CD4-positive, CD25-positive, alpha-beta regulatory T cell (primary cell): ENCODE data around the gene PSMA7. TPM values are rescaled to one million over a fixed set of nuclear protein-coding genes. Genes with fewer than 3 reads are reported as not detected.

ENCODE experiments used
- ATAC-seq, 2 donors: fragments of 150-1000 bp; cut with Tn5 transposase; one replicate each; pipeline ENCODE4 v1.10.0; 2021; ENCODE audit warnings: low read depth in 2 of 2, moderate number of reproducible peaks in 2 of 2, moderate library complexity in 1 of 2
- DNase-seq, 3 donors: peaks; one replicate each; pipeline versions ENCODE4 v3.0.0 to v3.0.0-alpha.2; 2012 to 2022; ENCODE audit warnings: mixed read lengths in 1 of 3
- H3K27ac ChIP-seq: one replicate; pipeline ENCODE4 v1.7.0; 2013; ENCODE audit warnings: mild to moderate bottlenecking, low read length; ENCODE audit not compliant: insufficient read depth, poor library complexity, severe bottlenecking
- H3K27me3 ChIP-seq: one replicate; pipeline ENCODE4 v1.7.0; 2013; ENCODE audit warnings: low read length; ENCODE audit not compliant: control insufficient read depth, insufficient read depth
- H3K36me3 ChIP-seq: one replicate; pipeline ENCODE4 v1.7.0; 2013; ENCODE audit warnings: mild to moderate bottlenecking, low read length, moderate library complexity; ENCODE audit not compliant: control insufficient read depth, insufficient read depth
- H3K4me1 ChIP-seq: 2 replicates; pipeline ENCODE4 v1.7.0; 2013; ENCODE audit warnings: mild to moderate bottlenecking, low read length; ENCODE audit not compliant: insufficient read depth, control insufficient read depth, poor library complexity, severe bottlenecking
- H3K4me3 ChIP-seq: one replicate; pipeline ENCODE4 v1.7.0; 2013; ENCODE audit warnings: low read depth, mild to moderate bottlenecking, low read length, moderate library complexity
- H3K9me3 ChIP-seq, 2 experiments: 1 replicate in 1 of 2; 2 replicates in 1 of 2; pipeline ENCODE4 v1.7.0; 2013; ENCODE audit warnings: low read length in 2 of 2, mild to moderate bottlenecking in 1 of 2, moderate library complexity in 1 of 2; ENCODE audit not compliant: control insufficient read depth in 2 of 2
- H3K27ac Mint-ChIP-seq, 3 donors: one replicate each; pipeline ENCODE4 v1.8.0; 2020 to 2022; ENCODE audit warnings: mild to moderate bottlenecking in 3 of 3, mixed read lengths in 3 of 3, moderate library complexity in 2 of 3
- H3K27me3 Mint-ChIP-seq: one replicate; pipeline ENCODE4 v1.8.0; 2022; ENCODE audit warnings: mild to moderate bottlenecking, mixed read lengths
- H3K36me3 Mint-ChIP-seq: one replicate; pipeline ENCODE4 v1.8.0; 2020; ENCODE audit warnings: mixed read lengths
- H3K4me1 Mint-ChIP-seq, 4 donors: one replicate each; pipeline ENCODE4 v1.8.0; 2020 to 2022; ENCODE audit warnings: mixed read lengths in 4 of 4, mild to moderate bottlenecking in 1 of 4
- H3K4me3 Mint-ChIP-seq, 4 donors: one replicate each; pipeline ENCODE4 v1.8.0; 2020 to 2022; ENCODE audit warnings: mild to moderate bottlenecking in 4 of 4, mixed read lengths in 4 of 4, moderate library complexity in 3 of 4
- H3K9me3 Mint-ChIP-seq, 7 donors: one replicate each; pipeline ENCODE4 v1.8.0; 2020 to 2022; ENCODE audit warnings: mixed read lengths in 7 of 7, mild to moderate bottlenecking in 3 of 7, moderate library complexity in 2 of 7
- polyA plus RNA-seq, 4 donors: library from polyadenylated mRNA; unstranded; fragments of 300-500 nt; fragmentation: Illumina TruSeq; gene quantifications; one replicate each; pipeline ENCODE4 v1.2.3, GENCODE V29; 2021
- total RNA-seq: library from RNA; stranded (reverse); gene quantifications from one replicate; pipeline ENCODE4 v1.2.3, GENCODE V29; 2022

PSMA7 gene
- total and polyA plus RNA-seq, 5 donors from 2014 or later: 172 to 670 (median 553) TPM

DNA sequence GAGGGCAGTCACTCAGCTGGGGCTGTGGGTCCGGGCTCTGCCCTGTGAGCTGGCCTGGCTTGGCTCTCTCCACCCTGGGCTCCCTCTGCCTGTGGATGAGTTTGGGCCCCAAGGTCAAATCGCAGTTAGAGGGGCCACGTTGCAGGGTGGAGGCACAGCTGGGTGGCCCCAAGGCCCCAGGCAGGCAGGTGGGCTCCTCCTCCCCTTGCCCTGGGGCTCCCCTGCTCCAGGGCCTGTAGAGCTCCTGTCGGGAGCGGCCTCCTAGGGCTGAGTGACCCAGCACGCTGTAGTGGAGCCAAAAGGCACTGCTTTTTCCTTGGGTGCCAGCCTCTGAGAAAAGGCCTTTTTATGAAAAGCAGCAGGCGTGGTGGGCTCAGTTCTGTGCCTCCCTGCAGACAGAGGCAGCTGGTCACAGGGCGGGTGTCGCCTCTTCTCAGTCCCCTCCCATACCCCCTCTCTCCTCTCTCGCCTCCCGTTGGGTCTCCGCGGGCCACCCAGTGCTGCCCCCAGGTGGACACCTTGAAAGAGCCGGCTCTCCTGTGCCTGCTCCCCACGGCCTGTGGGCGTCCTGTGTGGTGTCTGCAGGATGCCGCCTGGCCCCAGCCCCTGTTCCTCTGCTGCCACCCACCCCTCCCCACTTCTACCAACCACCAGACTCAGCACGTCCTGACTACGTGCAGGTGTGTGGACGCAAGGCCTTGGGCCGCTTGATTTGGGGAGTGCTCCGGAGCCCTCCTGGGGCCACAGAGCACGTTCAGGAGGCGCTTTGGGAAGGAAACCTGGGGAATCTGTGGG is 13.6 kb upstream of the PSMA7 start:
- H3K4me1 Mint-ChIP-seq: peaks cover 0 to 31% (median 8%) of the 10 kb centered on the region in 4 donors
- H3K27me3 Mint-ChIP-seq: no peaks in the 10 kb centered on the region
- Histone ChIP-seq H3K27me3 (no peaks in the 10 kb centered on the region), H3K4me3 (no peak overlapping the region), H3K4me1 (peaks cover 8% of the 10 kb centered on the region), H3K9me3 (no peaks in the 10 kb centered on the region), H3K36me3 (peaks cover 17% of the 10 kb centered on the region), H3K27ac (no peak overlapping the region)
- peak; percentile 84 for ATAC-seq
- peak; percentile 52 to 69 (median 68) for DNase-seq
- peak overlapping the region in 1 of 3 donors; percentile 55 for H3K27ac Mint-ChIP-seq
- peaks cover 0 to 3% (median 1%) of the 10 kb centered on the region in 7 donors for H3K9me3 Mint-ChIP-seq
- H3K4me3 Mint-ChIP-seq: no peak overlapping the region
- H3K36me3 Mint-ChIP-seq: peaks cover 34% of the 10 kb centered on the region

DNA sequence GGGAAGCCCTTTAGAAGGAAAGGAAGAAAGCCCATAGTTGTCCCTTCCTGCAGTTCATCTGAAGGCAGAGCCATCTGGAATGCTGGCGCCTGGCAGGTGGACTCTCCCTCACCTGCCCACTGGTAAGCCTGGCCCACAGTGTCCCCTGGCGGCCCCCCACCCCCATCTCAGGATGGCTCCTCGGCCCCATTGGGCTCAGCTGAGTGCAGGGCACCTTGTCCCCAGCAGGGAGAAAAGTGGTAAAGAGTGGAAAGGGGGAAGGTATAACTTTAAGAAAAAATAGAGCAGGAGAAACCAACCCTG is 13.0 kb upstream of the PSMA7 start:
- ATAC-seq: no peak
- H3K36me3 Mint-ChIP-seq: peaks cover 32% of the 10 kb centered on the region

DNA sequence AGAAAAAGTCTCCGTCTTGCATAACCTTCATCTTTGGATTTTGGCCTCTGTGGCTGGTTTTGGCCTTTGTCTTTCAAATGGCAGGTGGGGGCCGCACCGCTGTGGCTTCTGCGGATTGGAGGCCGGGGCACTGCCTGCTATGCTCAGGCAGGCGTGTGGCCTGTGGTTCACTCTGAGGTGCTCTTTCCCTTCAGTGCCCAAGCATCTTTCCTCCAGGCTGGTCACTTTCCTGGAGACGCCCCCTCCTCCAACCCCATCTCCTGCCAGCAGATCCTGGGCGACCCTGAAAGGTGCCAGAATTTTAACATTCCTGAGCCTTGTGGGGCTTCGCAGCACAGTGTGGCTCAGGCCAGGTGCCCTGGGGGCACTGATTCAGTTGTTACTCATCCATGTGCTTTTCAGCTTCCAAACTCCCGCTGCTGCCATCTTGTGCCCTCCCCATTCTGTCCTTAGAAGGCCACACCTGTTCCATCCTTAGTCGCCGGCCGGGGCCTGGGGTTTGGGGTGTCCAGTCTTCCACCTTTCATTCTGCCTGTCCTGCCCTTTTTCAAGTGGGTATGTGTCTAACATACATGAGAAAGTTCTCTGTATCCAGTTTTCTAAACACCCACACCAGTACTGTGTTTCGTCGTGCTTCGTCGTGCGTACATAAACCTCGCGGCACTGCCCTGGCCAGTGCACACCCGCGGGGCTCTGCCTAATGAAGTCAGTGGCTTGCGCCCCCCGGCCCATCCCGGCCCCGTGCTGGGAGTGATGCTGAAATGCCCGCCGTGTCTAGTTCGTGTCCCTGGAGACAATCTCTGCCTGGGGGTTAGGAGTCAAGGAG is 12.4 kb upstream of the PSMA7 start:
- H3K27ac ChIP-seq: no peak overlapping the region
- no peak overlapping the region for H3K4me3 Mint-ChIP-seq
- no peak for DNase-seq
- H3K27me3 Mint-ChIP-seq: no peaks in the 10 kb centered on the region
- H3K27me3 ChIP-seq: no peaks in the 10 kb centered on the region
- H3K9me3 ChIP-seq: no peaks in the 10 kb centered on the region
- H3K36me3 Mint-ChIP-seq: peaks cover 32% of the 10 kb centered on the region
- no peak overlapping the region for H3K27ac Mint-ChIP-seq
- no peak overlapping the region for H3K4me3 ChIP-seq
- H3K4me1 ChIP-seq: peaks cover 8% of the 10 kb centered on the region
- peaks cover 9% of the 10 kb centered on the region for H3K36me3 ChIP-seq
- no peak for ATAC-seq
- peaks cover 0 to 34% (median 8%) of the 10 kb centered on the region in 4 donors for H3K4me1 Mint-ChIP-seq
- H3K9me3 Mint-ChIP-seq: peaks cover 0 to 3% (median 1%) of the 10 kb centered on the region in 7 donors

More for the DNA sequence above, 13.0 kb upstream of the PSMA7 start:
- Histone ChIP-seq H3K36me3 (peaks cover 13% of the 10 kb centered on the region), H3K4me3 (no peak overlapping the region), H3K27ac (no peak overlapping the region), H3K9me3 (no peaks in the 10 kb centered on the region), H3K4me1 (peaks cover 8% of the 10 kb centered on the region), H3K27me3 (no peaks in the 10 kb centered on the region)
- Mint-ChIP-seq H3K27ac (no peak overlapping the region), H3K9me3 (peaks cover 0 to 3% (median 1%) of the 10 kb centered on the region in 7 donors), H3K27me3 (no peaks in the 10 kb centered on the region), H3K4me3 (no peak overlapping the region), H3K4me1 (peaks cover 0 to 32% (median 8%) of the 10 kb centered on the region in 4 donors)
- DNase-seq: no peak

DNA sequence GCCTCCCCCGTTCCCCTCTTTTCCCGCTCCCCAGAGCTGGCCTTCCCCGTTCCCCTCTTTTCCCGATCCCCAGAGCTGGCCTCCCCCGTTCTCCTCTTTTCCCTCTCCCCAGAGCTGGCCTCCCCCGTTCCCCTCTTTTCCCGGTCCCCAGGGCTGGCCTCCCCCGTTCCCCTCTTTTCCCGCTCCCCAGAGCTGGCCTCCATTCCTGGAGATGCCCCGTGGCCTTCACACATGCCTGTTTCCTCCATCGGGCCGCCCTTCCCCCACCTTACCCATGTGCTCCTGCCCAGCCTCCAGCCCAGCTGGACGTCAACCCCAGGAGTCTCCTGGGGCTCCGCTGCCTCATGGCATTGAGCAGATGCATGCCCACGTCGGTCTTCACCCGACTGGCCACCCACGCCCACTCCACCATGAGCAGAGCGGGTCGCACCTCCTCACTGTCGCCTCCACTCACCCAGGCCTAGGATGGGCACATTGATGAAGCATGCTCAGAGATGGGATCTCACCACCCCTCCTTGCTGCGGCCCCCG is 8.7 kb upstream of the PSMA7 start:
- ATAC-seq (no peak), DNase-seq (no peak)
- Histone ChIP-seq H3K4me3 (no peak overlapping the region), H3K27me3 (no peaks in the 10 kb centered on the region), H3K27ac (no peak overlapping the region), H3K36me3 (peaks cover 9% of the 10 kb centered on the region), H3K9me3 (no peaks in the 10 kb centered on the region), H3K4me1 (peaks cover 4% of the 10 kb centered on the region)
- H3K4me1 Mint-ChIP-seq: peaks cover 0 to 35% (median 13%) of the 10 kb centered on the region in 4 donors
- no peak overlapping the region for H3K4me3 Mint-ChIP-seq
- H3K36me3 Mint-ChIP-seq: peaks cover 32% of the 10 kb centered on the region
- no peaks in the 10 kb centered on the region for H3K27me3 Mint-ChIP-seq
- H3K9me3 Mint-ChIP-seq: peaks cover 0 to 2% (median 1%) of the 10 kb centered on the region in 7 donors
- no peak overlapping the region for H3K27ac Mint-ChIP-seq

DNA sequence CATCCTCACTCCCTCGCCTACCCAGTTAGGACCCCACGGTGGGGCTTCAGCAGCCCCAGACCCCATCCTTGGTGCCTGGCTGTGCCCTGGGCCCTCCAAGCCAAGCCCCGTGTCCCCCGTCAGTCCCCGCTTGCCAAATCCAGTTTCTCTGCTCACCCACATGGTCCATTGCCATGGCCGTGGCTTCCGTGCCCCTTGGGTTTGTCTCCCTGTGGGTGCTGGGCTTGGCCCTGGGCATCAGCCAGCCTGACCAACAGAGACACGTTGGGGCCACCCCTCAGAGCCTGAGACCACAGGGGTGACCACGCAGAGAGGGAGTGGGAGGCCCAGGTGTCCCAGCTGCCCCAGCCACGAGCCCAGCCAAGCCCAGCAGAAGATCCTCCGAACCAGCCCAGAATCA is 8.0 kb upstream of the PSMA7 start:
- Mint-ChIP-seq H3K9me3 (peaks cover 0 to 2% (median 1%) of the 10 kb centered on the region in 7 donors), H3K36me3 (peaks cover 32% of the 10 kb centered on the region), H3K4me1 (peaks cover 0 to 36% (median 14%) of the 10 kb centered on the region in 4 donors), H3K27me3 (no peaks in the 10 kb centered on the region), H3K4me3 (no peak overlapping the region), H3K27ac (no peak overlapping the region)
- ATAC-seq (no peak), DNase-seq (no peak)
- no peaks in the 10 kb centered on the region for H3K4me1 ChIP-seq
- peaks cover 9% of the 10 kb centered on the region for H3K36me3 ChIP-seq
- no peak overlapping the region for H3K4me3 ChIP-seq
- H3K27ac ChIP-seq: no peak overlapping the region
- no peaks in the 10 kb centered on the region for H3K27me3 ChIP-seq
- H3K9me3 ChIP-seq: no peaks in the 10 kb centered on the region

DNA sequence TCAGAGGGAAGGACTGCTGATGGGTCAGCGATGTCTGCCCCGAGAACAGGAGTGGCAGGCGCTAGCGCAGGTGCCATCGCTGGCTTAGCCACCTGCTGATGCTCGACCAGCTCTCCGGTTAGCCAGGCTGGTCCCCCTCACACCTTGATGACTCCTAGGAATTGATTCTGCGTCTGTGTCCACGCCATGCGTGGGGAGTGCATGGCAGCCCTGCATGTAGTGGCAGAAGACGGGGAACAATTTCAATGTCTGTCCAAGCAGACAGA is 7.0 kb upstream of the PSMA7 start:
- H3K27me3 ChIP-seq: no peaks in the 10 kb centered on the region
- no peak overlapping the region for H3K4me3 Mint-ChIP-seq
- H3K36me3 Mint-ChIP-seq: peaks cover 24% of the 10 kb centered on the region
- H3K4me1 ChIP-seq: peaks cover 3% of the 10 kb centered on the region
- DNase-seq (no peak), ATAC-seq (no peak)
- no peak overlapping the region for H3K27ac ChIP-seq
- no peak overlapping the region for H3K27ac Mint-ChIP-seq
- no peaks in the 10 kb centered on the region for H3K27me3 Mint-ChIP-seq
- peaks cover 9% of the 10 kb centered on the region for H3K36me3 ChIP-seq
- H3K9me3 ChIP-seq: no peaks in the 10 kb centered on the region
- H3K4me3 ChIP-seq: no peak overlapping the region
- peaks cover 0 to 2% (median 1%) of the 10 kb centered on the region in 7 donors for H3K9me3 Mint-ChIP-seq
- H3K4me1 Mint-ChIP-seq: peaks cover 0 to 39% (median 18%) of the 10 kb centered on the region in 4 donors

DNA sequence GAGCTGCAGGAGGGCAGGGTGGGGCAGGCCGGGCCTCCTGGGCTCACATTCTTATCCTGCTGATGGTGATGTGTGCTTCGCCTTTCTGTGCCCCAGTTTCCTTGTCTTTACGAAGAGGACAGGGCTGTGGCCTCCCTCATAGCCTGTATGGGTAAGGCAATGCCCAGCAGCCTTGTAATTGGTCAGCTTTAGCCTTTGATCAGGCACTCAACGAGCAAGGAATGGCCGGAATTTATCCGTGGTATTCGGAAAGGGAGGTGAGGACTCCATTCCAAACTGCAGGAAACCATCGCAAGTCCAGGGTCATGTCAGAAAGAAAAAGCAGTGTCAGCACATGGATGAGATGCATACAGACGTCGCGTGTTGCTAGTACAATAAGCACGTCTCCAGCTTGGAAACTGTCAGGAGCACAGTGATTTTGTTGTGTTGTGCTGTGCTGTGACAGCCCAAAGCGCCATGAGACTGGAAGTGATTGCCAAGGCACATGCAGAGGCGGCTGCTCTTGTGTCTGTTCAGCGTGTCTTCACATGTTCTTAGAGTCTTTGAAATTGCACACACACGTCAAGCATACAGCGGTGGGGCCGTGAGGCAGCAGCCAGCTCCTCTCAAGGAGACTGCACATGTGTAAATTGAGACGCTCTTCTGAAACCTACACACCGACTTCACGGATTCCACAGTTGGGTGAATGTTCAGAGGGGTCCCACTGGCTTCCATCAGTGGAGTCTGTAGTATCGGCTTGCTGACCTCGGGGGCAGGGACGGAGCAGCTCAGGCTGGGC is 6.5 kb upstream of the PSMA7 start:
- H3K4me1 Mint-ChIP-seq: peaks cover 0 to 43% (median 21%) of the 10 kb centered on the region in 4 donors
- H3K9me3 ChIP-seq: no peaks in the 10 kb centered on the region
- peaks cover 8% of the 10 kb centered on the region for H3K4me1 ChIP-seq
- no peak for ATAC-seq
- peak overlapping the region in 1 of 4 donors; percentile 44 for H3K4me3 Mint-ChIP-seq
- no peaks in the 10 kb centered on the region for H3K27me3 ChIP-seq
- no peak overlapping the region for H3K27ac ChIP-seq
- H3K36me3 ChIP-seq: peaks cover 7% of the 10 kb centered on the region
- no peak overlapping the region for H3K27ac Mint-ChIP-seq
- DNase-seq: no peak
- H3K4me3 ChIP-seq: no peak overlapping the region
- no peaks in the 10 kb centered on the region for H3K27me3 Mint-ChIP-seq
- H3K36me3 Mint-ChIP-seq: peaks cover 21% of the 10 kb centered on the region
- H3K9me3 Mint-ChIP-seq: peaks cover 0 to 2% (median 1%) of the 10 kb centered on the region in 7 donors
